IPS-18a (cell line): ENCODE data around the gene SERPINB1.
A peak's percentile ranks its signal among the peaks of the same experiment; 100 is the strongest.
"Not testable (repeated sequence)": the region's sequence is repeated elsewhere in the genome, so short reads cannot be mapped to it uniquely, and the experiment has no call there.

ENCODE experiments used
- H3K27ac ChIP-seq: one replicate; pipeline ENCODE4 v1.5.1; 2013; ENCODE audit warnings: low read length
- H3K27me3 ChIP-seq: one replicate; pipeline ENCODE4 v1.6.1; 2013; ENCODE audit warnings: mild to moderate bottlenecking, low read length; ENCODE audit not compliant: control insufficient read depth, insufficient read depth
- H3K36me3 ChIP-seq: one replicate; pipeline ENCODE4 v1.6.1; 2013; ENCODE audit warnings: low read depth, low read length; ENCODE audit not compliant: control insufficient read depth
- H3K4me1 ChIP-seq: one replicate; pipeline ENCODE4 v1.6.1; 2013; ENCODE audit warnings: low read depth, low read length; ENCODE audit not compliant: control insufficient read depth
- H3K4me3 ChIP-seq: one replicate; pipeline ENCODE4 v1.5.1; 2013; ENCODE audit warnings: low read length
- H3K9ac ChIP-seq: one replicate; pipeline ENCODE4 v1.6.1; 2013; ENCODE audit warnings: mild to moderate bottlenecking, low read length, moderate library complexity
- H3K9me3 ChIP-seq: one replicate; pipeline ENCODE4 v1.6.1; 2013; ENCODE audit warnings: low read depth, low read length; ENCODE audit not compliant: control insufficient read depth

Gene SERPINB1

DNA sequence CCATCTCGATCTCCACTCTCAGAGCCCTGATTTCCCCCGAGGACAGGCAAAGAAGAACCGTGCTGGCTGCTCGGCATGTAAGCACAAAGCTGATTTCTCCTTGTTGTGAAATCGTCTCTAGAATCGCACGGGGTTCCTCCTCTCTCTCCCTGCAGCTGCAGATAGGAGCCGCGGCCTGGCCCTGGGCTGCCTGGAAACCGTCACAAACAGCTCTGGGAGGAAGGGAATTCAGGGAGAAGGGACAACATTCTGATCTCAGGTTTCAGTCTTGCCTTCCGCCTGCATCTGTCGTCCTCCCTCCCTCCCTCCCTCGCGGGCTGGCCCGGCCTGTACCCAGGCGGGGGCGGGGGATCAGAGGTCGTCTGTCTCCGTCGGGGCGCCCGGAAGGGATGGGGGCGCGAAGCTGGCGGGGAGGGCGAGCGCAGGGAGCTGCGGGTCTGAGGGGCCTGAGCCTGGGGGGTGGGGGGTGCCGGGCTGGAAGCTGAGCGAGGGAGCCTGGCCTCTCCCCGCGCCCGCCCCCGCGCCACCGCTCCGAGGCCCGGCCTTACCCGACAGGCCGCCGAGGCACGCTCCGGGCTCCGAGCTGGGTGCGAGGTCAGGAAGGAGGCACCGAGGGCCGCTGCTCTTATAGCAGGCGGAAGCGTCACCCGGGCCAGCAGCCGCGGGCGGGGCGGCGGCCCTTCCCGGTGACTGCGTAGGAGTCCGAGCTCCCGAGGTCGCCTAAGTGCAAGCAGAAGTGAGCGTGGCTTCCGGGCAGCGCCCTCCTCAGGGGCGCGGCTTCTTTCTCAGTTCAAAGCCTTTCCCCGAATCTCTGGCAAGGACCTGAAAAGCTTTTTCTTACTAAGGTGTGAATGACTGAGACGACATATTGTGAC lies at the start of gene SERPINB1:
Gene SERPINB1 (minus strand): TSS at position 600 of the 875 bp plus-strand sequence. CDS start 1,277 bp downstream, outside the sequence.
- H3K9me3 ChIP-seq = no peaks in the 10 kb centered on the region
- peaks cover 11% of the 10 kb centered on the region for H3K4me1 ChIP-seq
- peak within 1 kb of the TSS; percentile 65 for H3K4me3 ChIP-seq
- H3K9ac ChIP-seq = peak within 1 kb of the TSS; percentile 54
- no peaks in the 10 kb centered on the region for H3K36me3 ChIP-seq
- no peaks in the 10 kb centered on the region for H3K27me3 ChIP-seq
- peak within 1 kb of the TSS; percentile 78 for H3K27ac ChIP-seq

DNA sequence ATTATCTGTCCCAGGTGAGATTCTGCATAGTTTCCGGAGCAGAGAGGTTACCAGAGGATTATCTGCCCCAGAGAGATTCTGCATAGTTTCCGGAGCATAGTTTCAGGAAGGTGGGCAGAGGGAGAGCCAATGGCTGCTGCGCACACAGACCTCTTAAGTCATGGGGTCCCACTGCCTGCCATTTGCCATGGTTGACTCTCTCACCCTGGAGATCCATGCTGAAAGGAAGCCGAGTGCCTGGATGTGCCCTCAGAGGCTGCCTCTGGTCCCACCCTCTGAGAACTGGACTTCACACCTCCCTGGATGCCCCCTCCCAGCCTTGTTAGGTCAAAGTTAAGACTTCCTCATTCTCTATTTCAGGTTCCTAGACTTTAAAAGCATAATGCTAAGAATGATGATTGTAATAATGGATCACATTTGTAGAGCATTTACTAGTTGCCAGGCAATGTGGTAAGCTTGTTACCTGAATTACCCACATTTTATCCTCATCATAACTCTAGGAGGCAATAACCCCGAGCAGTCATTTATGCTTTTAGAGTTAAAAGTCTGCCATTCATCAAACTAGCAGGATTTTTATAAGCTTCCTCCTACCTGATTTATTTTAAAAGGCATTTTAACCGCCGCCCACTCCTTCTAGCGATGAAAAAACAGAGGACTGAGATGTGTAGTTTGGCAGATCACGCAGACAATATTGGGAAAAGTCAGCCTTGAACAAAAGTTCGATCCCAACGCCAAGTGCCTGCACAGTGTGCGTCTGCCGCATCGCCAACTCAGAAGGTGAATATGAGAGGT lies 49.5 kb upstream of the SERPINB1 start:
- Histone ChIP-seq H3K9ac (no peak overlapping the region), H3K4me3 (no peak overlapping the region)

DNA sequence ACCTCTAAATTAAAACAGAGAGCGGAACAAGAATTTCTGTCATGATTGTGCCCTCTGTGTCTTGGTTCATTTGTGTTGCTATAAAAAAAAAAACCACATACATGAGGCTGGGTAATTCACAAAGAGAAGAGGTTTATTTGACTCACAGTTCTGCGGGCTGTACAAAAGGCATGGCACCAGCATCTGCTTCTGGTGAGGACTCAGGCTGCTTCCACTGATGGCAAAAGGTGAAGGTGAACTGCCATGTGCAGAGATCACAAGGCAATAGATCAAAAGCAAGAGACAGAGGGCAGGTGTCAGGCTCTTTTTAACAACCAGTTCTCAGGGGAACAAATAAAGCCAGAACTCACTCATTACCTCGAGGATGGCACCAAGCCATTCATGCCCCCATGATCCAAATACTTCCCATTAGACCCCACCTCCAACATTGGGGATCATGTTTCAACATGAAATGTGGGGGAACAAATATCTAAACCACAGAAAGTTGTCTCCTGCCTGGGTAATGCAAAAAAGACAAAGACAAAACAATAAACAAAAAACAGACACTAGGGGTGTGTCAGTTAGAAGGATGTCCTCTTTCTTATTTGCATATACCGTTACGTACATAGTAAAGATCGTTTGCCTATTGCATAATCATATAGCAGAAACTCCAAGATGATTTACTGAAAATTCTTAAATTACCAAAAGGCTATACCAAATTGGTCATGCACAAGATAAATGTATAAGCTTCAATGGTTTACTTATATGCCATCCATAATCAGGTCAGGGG lies 44.5 kb upstream of the SERPINB1 start:
- no peak overlapping the region for H3K4me3 ChIP-seq
- no peaks in the 10 kb centered on the region for H3K9me3 ChIP-seq
- no peaks in the 10 kb centered on the region for H3K27me3 ChIP-seq
- peaks cover 23% of the 10 kb centered on the region for H3K36me3 ChIP-seq
- H3K27ac ChIP-seq = no peak overlapping the region
- peaks cover 7% of the 10 kb centered on the region for H3K4me1 ChIP-seq
- H3K9ac ChIP-seq = no peak overlapping the region

More for the DNA sequence above, 49.5 kb upstream of the SERPINB1 start:
- no peaks in the 10 kb centered on the region for H3K4me1 ChIP-seq
- no peaks in the 10 kb centered on the region for H3K27me3 ChIP-seq
- H3K9me3 ChIP-seq = no peaks in the 10 kb centered on the region
- H3K36me3 ChIP-seq = peaks cover 63% of the 10 kb centered on the region
- H3K27ac ChIP-seq = no peak overlapping the region

DNA sequence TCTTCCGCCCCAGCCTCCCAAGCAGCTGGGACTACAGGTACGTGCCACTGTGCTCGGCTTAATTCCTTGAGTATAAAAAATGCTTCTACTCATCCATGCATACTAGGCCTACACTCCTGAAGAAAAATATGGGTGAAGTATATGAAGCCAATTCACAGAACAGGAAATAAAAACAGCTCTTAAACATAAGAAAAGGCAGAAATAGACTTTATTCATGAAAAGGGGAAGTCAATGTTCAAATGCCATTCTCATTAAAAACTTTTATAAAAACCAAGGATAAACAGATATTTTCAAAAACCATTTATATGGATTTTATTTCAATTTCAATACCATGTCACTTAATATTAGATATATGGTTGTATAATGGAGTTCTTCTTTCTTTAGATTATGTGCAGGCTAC lies 43.1 kb upstream of the SERPINB1 start:
- Histone ChIP-seq H3K4me1 (peaks cover 7% of the 10 kb centered on the region), H3K36me3 (peaks cover 12% of the 10 kb centered on the region), H3K9ac (no peak overlapping the region), H3K27me3 (no peaks in the 10 kb centered on the region), H3K27ac (no peak overlapping the region), H3K4me3 (no peak overlapping the region), H3K9me3 (no peaks in the 10 kb centered on the region)

DNA sequence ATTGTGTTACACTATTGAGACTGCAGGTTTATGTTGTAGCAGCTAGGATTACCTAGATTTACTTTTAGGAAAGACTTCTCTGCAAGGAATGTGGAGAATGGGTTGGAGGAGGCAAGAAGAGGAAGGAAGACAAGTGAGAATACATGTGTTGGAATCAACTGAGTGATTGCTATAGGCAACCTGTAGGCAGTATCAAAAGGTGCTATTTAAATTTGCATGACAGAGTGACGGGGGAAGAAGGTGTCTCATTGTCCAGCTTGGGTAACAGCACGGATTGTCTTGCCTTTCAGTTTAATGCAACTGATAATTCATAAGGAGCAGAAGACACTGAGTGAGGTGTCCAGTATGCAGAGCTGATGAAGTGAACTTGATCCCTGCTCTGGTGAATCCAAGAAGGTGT lies 42.0 kb upstream of the SERPINB1 start:
- Histone ChIP-seq H3K27me3 (no peaks in the 10 kb centered on the region), H3K9ac (no peak overlapping the region), H3K36me3 (peaks cover 5% of the 10 kb centered on the region), H3K9me3 (no peaks in the 10 kb centered on the region), H3K4me1 (peaks cover 12% of the 10 kb centered on the region), H3K27ac (no peak overlapping the region), H3K4me3 (no peak overlapping the region)

DNA sequence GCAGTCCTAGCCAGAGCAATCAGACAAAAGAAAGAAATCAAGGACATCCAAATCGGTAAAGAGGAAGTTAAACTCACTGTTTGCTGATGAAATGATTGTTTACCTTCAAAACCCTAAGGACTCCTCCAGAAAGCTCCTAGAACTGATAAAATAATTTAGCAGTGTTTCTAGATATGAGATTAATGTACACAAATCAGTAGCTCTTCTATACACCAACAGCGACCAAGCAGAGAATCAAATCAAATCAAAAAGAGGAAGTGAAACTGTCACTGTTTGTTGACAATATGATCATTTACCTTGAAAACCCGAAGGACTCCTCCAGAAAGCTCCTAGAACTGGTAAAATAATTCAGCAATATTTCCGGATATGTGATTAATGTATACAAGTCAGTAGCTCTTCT lies 39.8 kb upstream of the SERPINB1 start:
- H3K4me3 ChIP-seq = no peak overlapping the region
- H3K36me3 ChIP-seq = no peaks in the 10 kb centered on the region
- no peaks in the 10 kb centered on the region for H3K27me3 ChIP-seq
- H3K9ac ChIP-seq = no peak overlapping the region
- peaks cover 34% of the 10 kb centered on the region for H3K4me1 ChIP-seq
- no peaks in the 10 kb centered on the region for H3K9me3 ChIP-seq
- no peak overlapping the region for H3K27ac ChIP-seq

DNA sequence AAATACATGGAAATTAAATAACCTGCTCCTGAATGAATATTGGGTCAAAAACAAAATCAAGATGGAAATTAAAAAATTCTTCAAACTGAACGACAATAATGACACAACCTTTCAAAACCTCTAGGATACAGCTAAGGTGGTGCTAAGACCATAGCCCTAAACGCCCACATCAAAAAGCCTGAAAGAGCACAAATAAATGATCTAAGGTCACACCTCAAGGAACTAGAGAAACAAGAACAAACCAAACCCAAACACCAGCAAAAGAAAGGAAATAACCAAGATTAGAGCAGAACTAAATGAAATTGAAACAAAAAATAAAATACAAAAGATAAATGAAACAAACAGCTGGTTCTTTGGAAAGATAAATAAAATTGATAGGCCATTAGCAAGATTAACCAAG lies 38.5 kb upstream of the SERPINB1 start:
- H3K27me3 ChIP-seq, H3K9ac ChIP-seq, H3K36me3 ChIP-seq, H3K4me3 ChIP-seq, H3K27ac ChIP-seq, H3K9me3 ChIP-seq: not testable (repeated sequence)
- peaks cover 29% of the 10 kb centered on the region for H3K4me1 ChIP-seq

DNA sequence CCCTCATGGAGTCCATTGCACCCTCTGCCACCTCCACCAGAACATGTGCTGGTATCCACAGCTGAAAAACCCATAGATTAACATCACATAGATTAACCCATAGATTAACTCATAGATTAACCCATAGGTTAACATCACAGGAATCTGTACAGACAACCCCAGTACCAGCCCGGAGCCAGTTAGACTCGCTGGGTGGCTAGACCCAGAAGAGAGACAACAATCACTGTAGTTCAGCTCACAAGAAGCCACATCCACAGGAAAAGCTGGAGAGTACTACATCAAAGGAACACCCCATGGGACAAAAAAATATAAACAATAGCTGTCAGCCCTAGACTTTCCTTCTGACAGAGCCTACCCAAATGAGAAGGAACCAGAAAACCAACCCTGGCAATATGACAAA lies 36.3 kb upstream of the SERPINB1 start:
- peak overlapping the region; percentile 61 for H3K27ac ChIP-seq
- no peak overlapping the region for H3K9ac ChIP-seq
- H3K4me3 ChIP-seq = no peak overlapping the region
- H3K9me3 ChIP-seq = no peaks in the 10 kb centered on the region
- H3K27me3 ChIP-seq = peaks cover 6% of the 10 kb centered on the region
- H3K36me3 ChIP-seq = no peaks in the 10 kb centered on the region
- H3K4me1 ChIP-seq = peaks cover 29% of the 10 kb centered on the region

DNA sequence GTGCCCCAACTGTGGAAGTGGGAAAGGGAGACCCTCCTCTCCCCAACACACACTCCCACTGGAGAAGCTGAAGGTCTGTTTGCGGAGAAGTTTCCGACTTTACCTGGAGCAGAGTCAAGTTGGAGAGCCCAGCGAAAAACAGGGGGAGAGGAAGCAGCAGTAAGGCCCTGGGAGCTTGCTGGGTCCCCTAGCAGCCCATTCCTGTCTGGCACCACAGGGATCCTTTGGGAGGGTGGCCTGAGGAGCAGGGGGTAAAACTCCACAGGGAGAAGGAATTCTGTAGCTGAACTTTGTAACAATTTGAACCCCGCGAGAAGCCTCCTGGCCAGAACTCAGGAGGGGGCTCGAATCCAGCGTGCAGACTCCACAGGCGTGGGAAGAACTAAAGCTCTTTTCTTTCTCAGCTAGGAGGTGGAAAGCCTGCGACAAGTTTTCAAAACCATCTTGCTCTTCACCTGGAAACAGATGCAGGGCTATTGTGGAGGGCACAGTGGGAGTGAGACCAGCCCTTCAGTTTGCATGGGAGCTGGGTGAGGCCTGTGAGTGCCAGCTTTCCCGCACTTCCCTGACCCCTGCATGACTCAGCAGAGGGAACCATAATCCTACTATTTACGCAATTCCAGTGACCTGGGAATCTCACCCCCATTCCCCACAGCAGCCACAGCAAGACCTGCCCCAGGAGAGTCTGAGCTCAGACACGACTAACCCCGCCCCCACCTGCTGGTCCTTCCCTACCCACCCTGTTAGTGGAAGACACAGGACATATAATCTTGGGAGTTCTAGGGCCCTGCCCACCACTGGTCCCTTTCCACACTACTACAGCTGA lies 35.6 kb upstream of the SERPINB1 start:
- Histone ChIP-seq H3K4me1 (peaks cover 29% of the 10 kb centered on the region), H3K9ac (peak overlapping the region; percentile 23), H3K9me3 (no peaks in the 10 kb centered on the region), H3K36me3 (no peaks in the 10 kb centered on the region), H3K27ac (peak overlapping the region; percentile 61), H3K4me3 (peak overlapping the region; percentile 40), H3K27me3 (peaks cover 6% of the 10 kb centered on the region)

DNA sequence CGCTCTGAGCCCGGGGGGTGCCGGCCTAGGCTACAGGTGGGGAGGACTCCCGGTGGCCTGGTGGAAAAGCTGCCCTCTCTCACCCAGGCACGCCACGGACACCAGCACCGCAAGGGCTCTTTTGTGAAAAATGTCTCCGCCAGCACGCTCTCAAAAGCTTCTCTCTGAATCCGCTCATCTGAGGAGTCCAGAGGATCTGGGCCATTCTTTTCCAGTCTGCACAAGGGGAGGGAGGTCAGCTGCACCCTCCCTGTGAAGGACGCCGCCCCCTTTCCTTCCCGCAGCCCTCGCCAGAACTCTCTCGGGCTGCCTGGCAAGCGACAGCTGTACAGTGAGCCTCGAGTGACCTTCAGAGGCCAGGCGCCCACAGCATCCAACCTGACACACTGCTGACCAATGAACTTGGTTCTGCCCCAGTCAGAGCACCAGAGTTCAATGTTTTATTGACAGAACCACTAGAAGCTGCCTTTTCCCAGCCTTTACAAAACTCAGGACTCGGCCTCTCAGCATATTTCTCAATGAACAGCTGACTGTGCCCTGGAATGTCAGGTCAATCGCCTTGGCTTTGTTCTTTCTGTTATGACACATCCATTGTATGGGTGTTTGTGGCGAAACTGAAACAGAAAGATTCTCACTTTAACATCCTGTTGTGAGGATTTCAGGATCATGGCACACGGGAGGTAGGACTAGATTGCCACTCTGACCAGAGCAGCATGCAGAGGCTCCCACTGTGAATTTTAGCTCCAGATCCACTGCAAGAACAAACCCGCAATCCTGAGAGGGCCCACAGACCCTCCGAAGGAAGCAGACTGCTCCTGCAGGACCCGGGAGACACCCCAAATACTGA lies 34.8 kb upstream of the SERPINB1 start:
- H3K4me1 ChIP-seq = peaks cover 29% of the 10 kb centered on the region
- H3K9me3 ChIP-seq = no peaks in the 10 kb centered on the region
- peak overlapping the region; percentile 13 for H3K27ac ChIP-seq
- H3K27me3 ChIP-seq = peaks cover 6% of the 10 kb centered on the region
- H3K4me3 ChIP-seq = peak overlapping the region; percentile 40
- no peaks in the 10 kb centered on the region for H3K36me3 ChIP-seq
- peak overlapping the region; percentile 23 for H3K9ac ChIP-seq
